Endothelial cell of umbilical vein (primary cell): Measurements from ENCODE around the gene USF2. TPM values are rescaled to one million over a fixed set of nuclear protein-coding genes. Genes with fewer than 3 reads are reported as not detected.

Experiments
- BruUV-seq: library from RNA; stranded (reverse); fragments of 400-500 nt; replicated peaks from 2 replicates; lab custom pipeline; 2021; lab: Mats Ljungman, UMichigan
- CTCF ChIA-PET: fragments of 300-600, 350-600 bp; sonication (Branson Sonifier 250); formaldehyde crosslinking; loops from one replicate; lab custom pipeline; 2021; ENCODE audit warnings: antibody characterized with exemption, inconsistent platforms; lab: Charles Lee
- POLR2A ChIA-PET: fragments of 300-600, 350-600 bp; sonication (Branson Sonifier 250); formaldehyde crosslinking; loops from one replicate; lab custom pipeline; 2021; ENCODE audit warnings: antibody characterized with exemption, inconsistent platforms; lab: Charles Lee
- DNase-seq: peaks from one replicate; pipeline ENCODE4 v3.0.0-alpha.2; 2011; ENCODE audit warnings: low read depth, low spot score
- FAIRE-seq: peaks from 2 replicates; lab custom pipeline; 2011; peaks lifted over from hg19 to GRCh38; lab: Jason Lieb, UNC
- H2AFZ ChIP-seq: 2 replicates; pipeline ENCODE4 v1.6.0; 2012; ENCODE audit warnings: low read depth, low read length, control low read depth, inconsistent platforms
- H3K27ac ChIP-seq: 2 replicates; pipeline ENCODE4 v1.5.1; 2011; ENCODE audit warnings: low read depth, mild to moderate bottlenecking, control low read depth, low read length, moderate library complexity; ENCODE audit not compliant: insufficient read depth
- H3K27me3 ChIP-seq, 2 experiments: 2 replicates each; pipeline versions ENCODE4 v1.6.0 to v1.6.1; 2011; ENCODE audit warnings: low read length in 2 of 2, mixed read lengths in 1 of 2; ENCODE audit not compliant: control insufficient read depth in 2 of 2, insufficient read depth in 2 of 2
- H3K36me3 ChIP-seq, 2 experiments: 2 replicates in 1 of 2; 3 replicates in 1 of 2; pipeline ENCODE4 v1.5.1; 2011; ENCODE audit warnings: low read length in 2 of 2, mild to moderate bottlenecking in 1 of 2, moderate library complexity in 1 of 2; ENCODE audit not compliant: control insufficient read depth in 2 of 2, insufficient read depth in 2 of 2; ENCODE audit errors: extremely low read depth in 1 of 2
- H3K4me1 ChIP-seq: 3 replicates; pipeline ENCODE4 v1.5.1; 2011; ENCODE audit warnings: mild to moderate bottlenecking, low read length; ENCODE audit not compliant: control insufficient read depth, insufficient read depth; ENCODE audit errors: extremely low read depth
- H3K4me2 ChIP-seq: 2 replicates; pipeline ENCODE4 v1.6.1; 2011; ENCODE audit warnings: low read length, control low read depth, mixed read lengths; ENCODE audit not compliant: insufficient read depth
- H3K4me3 ChIP-seq, 3 experiments: fragments of 200-600 bp in 1 of 3; sonication (generic), shearing (Covaris generic) in 1 of 3; replicated peaks in 1 of 3; 2 replicates each; pipeline ENCODE4 v1.5.1; 2011 to 2016; ENCODE audit warnings: control low read depth in 3 of 3, low read length in 3 of 3, mild to moderate bottlenecking in 2 of 3, inconsistent platforms in 1 of 3, low read depth in 1 of 3, moderate library complexity in 1 of 3; ENCODE audit not compliant: insufficient read depth in 1 of 3
- H3K79me2 ChIP-seq: 2 replicates; pipeline ENCODE4 v1.6.0; 2012; ENCODE audit warnings: low read length, inconsistent platforms; ENCODE audit not compliant: control insufficient read depth, insufficient read depth
- H3K9ac ChIP-seq: replicated peaks from 2 replicates; pipeline ENCODE3; 2011; ENCODE audit warnings: low read length, control low read depth; ENCODE audit not compliant: insufficient read depth; ENCODE audit errors: extremely low read depth
- H3K9me1 ChIP-seq: replicated peaks from 3 replicates; pipeline ENCODE4 v1.6.0; 2011; ENCODE audit warnings: mild to moderate bottlenecking, low read length; ENCODE audit not compliant: control insufficient read depth, insufficient read depth; ENCODE audit errors: extremely low read depth
- H3K9me3 ChIP-seq: replicated peaks from 2 replicates; pipeline ENCODE4 v1.5.1; 2012; ENCODE audit warnings: low read length, inconsistent platforms; ENCODE audit not compliant: control insufficient read depth, insufficient read depth
- H4K20me1 ChIP-seq: replicated peaks from 2 replicates; pipeline ENCODE3; 2011; ENCODE audit warnings: mild to moderate bottlenecking, low read length; ENCODE audit not compliant: control insufficient read depth, insufficient read depth; ENCODE audit errors: extremely low read depth
- EZH2 ChIP-seq: IDR thresholded peaks from 2 replicates; pipeline ENCODE4 v1.6.1; 2012; ENCODE audit warnings: borderline replicate concordance, low read depth, mild to moderate bottlenecking, moderate library complexity, low read length, inconsistent platforms; ENCODE audit not compliant: severe bottlenecking
- FOS ChIP-seq: IDR thresholded peaks from 2 replicates; pipeline ENCODE4 v1.6.1; 2011; ENCODE audit warnings: mild to moderate bottlenecking, low read length, moderate library complexity, borderline replicate concordance; ENCODE audit not compliant: insufficient read depth
- GATA2 ChIP-seq: IDR thresholded peaks from 2 replicates; pipeline ENCODE4 v1.7.0; 2011; ENCODE audit warnings: low read depth, mild to moderate bottlenecking, moderate library complexity, mixed read lengths, low read length; ENCODE audit not compliant: insufficient read length, insufficient read depth
- JUN ChIP-seq: IDR thresholded peaks from 2 replicates; pipeline ENCODE4 v1.6.1; 2011; ENCODE audit warnings: borderline replicate concordance, low read depth; ENCODE audit not compliant: insufficient read length, insufficient read depth
- MYC ChIP-seq: IDR thresholded peaks from one replicate; pipeline ENCODE4 v1.6.1; 2011; ENCODE audit warnings: mild to moderate bottlenecking, low read depth, low read length
- POLR2A ChIP-seq: IDR thresholded peaks from 2 replicates; pipeline ENCODE4 v1.6.1; 2012; ENCODE audit warnings: low read depth, mild to moderate bottlenecking, control low read depth, low read length
- POLR2AphosphoS5 ChIP-seq: IDR thresholded peaks from 2 replicates; pipeline ENCODE4 v1.6.1; 2012; ENCODE audit warnings: low read depth, mild to moderate bottlenecking, control low read depth, low read length, moderate library complexity; ENCODE audit not compliant: insufficient read depth
- dilution Hi-C: fragments of 300-500 bp; cut with MboI; formaldehyde crosslinking; loops from one replicate; pipeline ENCODE4 v1.15.0; 2019; ENCODE audit warnings: low sequenced_read_pairs; ENCODE audit not compliant: extremely low pct_ligation_motif_present
- intact Hi-C: fragments of 100-400 bp; cut with micrococcal nuclease; formaldehyde crosslinking; loops from one replicate; pipeline ENCODE4 v1.10.0; 2022
- polyA plus RNA-seq, 4 experiments: library from polyadenylated mRNA; depleted of rRNA in 3 of 4; stranded (reverse) in 3 of 4; unstranded in 1 of 4; fragments of >200 nt; gene quantifications; 2 replicates each; pipeline versions ENCODE4 v1.2.1 to v1.2.3, GENCODE V29; 2011 to 2012; ENCODE audit warnings: missing spikeins in 1 of 4
- total RNA-seq: library from RNA; stranded (reverse); gene quantifications from 2 replicates; pipeline ENCODE4 v1.2.3, GENCODE V29; 2021
- TF ChIP-seq, protein P1 (sequence below): IDR thresholded peaks from 2 replicates; pipeline ENCODE4 v1.6.1; 2011; ENCODE audit not compliant: insufficient read depth, insufficient read length
- TF ChIP-seq, protein P2 (sequence below), 2 donors: IDR thresholded peaks; 1 replicate in 1 of 2; 2 replicates in 1 of 2; pipeline ENCODE4 v1.5.1; 2011; ENCODE audit warnings: low read length in 2 of 2, mild to moderate bottlenecking in 2 of 2, moderate library complexity in 2 of 2, control low read depth in 1 of 2, inconsistent platforms in 1 of 2, low read depth in 1 of 2; ENCODE audit not compliant: insufficient read depth in 1 of 2; ENCODE audit errors: extremely low read depth in 1 of 2

USF2 gene
- total and polyA plus RNA-seq, 2 donors (not counting 3 experiments of a cell fraction or from before 2014, with no cell fraction given), result 75.0 to 76.8 TPM

DNA sequence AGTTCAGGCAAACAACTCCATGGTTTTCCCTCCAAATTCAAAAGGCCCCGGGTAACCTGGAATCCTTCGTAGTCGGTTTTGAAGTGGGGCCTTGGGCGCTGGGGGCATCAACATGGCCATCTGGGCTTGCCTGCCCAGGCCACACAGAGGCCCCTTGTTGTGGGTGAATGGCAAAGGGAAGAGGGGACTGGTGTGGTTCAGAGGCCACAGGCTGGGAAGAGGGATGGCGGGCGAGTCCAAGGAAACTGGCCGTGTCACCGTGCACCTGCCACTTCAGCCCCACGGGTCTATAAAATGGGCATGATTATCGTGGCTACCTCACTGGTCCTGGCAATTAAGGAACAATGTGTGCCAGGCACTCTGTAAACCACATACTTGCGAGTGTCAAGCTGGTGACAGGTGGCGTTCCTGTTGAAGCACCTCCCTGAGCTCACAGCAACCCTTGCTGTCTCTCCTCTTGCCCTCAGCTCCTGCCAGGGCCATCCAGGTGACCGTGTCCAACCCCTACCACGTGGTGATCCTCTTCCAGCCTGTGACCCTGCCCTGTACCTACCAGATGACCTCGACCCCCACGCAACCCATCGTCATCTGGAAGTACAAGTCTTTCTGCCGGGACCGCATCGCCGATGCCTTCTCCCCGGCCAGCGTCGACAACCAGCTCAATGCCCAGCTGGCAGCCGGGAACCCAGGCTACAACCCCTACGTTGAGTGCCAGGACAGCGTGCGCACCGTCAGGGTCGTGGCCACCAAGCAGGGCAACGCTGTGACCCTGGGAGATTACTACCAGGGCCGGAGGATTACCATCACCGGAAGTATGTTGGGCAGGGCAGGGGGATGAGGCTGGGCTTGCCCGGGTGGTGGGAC, 18.7 kb upstream of the USF2 start:
- intact Hi-C loops (no loop called here), dilution Hi-C loops (no loop called here)
- no peak overlapping the region for H3K4me3 ChIP-seq
- FAIRE-seq (no peak), DNase-seq (no peak)
- H4K20me1 ChIP-seq, result no peaks in the 10 kb centered on the region
- no peak overlapping the region for H3K27ac ChIP-seq
- BruUV-seq, result no TSS peak
- ChIA-PET CTCF (no interaction called here), POLR2A (no interaction called here)
- peaks cover 3% of the 10 kb centered on the region for H3K4me1 ChIP-seq
- H3K36me3 ChIP-seq, result no peaks in the 10 kb centered on the region
- H3K9me3 ChIP-seq, result no peaks in the 10 kb centered on the region
- no peaks in the 10 kb centered on the region for H3K9me1 ChIP-seq
- H3K27me3 ChIP-seq, result peaks cover 26 to 40% of the 10 kb centered on the region in 2 experiments
- H2AFZ ChIP-seq, result no peak overlapping the region
- no peaks in the 10 kb centered on the region for H3K79me2 ChIP-seq
- H3K9ac ChIP-seq, result no peak overlapping the region
- TF ChIP-seq, protein P1, sequence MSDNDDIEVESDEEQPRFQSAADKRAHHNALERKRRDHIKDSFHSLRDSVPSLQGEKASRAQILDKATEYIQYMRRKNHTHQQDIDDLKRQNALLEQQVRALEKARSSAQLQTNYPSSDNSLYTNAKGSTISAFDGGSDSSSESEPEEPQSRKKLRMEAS, result no peak
- TF ChIP-seq FOS, result no peak
- TF ChIP-seq POLR2AphosphoS5, result no peak
- TF ChIP-seq GATA2, result no peak
- TF ChIP-seq, protein P2, sequence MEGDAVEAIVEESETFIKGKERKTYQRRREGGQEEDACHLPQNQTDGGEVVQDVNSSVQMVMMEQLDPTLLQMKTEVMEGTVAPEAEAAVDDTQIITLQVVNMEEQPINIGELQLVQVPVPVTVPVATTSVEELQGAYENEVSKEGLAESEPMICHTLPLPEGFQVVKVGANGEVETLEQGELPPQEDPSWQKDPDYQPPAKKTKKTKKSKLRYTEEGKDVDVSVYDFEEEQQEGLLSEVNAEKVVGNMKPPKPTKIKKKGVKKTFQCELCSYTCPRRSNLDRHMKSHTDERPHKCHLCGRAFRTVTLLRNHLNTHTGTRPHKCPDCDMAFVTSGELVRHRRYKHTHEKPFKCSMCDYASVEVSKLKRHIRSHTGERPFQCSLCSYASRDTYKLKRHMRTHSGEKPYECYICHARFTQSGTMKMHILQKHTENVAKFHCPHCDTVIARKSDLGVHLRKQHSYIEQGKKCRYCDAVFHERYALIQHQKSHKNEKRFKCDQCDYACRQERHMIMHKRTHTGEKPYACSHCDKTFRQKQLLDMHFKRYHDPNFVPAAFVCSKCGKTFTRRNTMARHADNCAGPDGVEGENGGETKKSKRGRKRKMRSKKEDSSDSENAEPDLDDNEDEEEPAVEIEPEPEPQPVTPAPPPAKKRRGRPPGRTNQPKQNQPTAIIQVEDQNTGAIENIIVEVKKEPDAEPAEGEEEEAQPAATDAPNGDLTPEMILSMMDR (IDR thresholded peaks at IDR 0.05; ENCODE audit: extremely low read depth in 1 of 2, insufficient read depth in 1 of 2, low read depth in 1 of 2, low read length in 2 of 2), result no peak
- TF ChIP-seq POLR2A, result no peak
- no peak for TF ChIP-seq JUN
- TF ChIP-seq MYC, result no peak
- TF ChIP-seq EZH2, result no peak
- no peak overlapping the region for H3K4me2 ChIP-seq
